Thymus (tissue), 2 donors: ENCODE results near the gene LMTK2. TPM values are rescaled to one million over a fixed set of nuclear protein-coding genes. Genes with fewer than 3 reads are reported as not detected.

Experiments
- polyA plus RNA-seq: library from polyadenylated mRNA; stranded (reverse); fragments of 200-250 nt; gene quantifications from one replicate; pipeline ENCODE4 v1.2.3, GENCODE V29; 2013
- total RNA-seq: library from RNA; stranded (reverse); fragments of 120-200 nt; gene quantifications from one replicate; pipeline ENCODE4 v1.2.4, GENCODE V29; 2013
- donor health status: healthy.

LMTK2 gene
- total and polyA plus RNA-seq, 2 donors = 4.4 to 5.4 TPM

Other genes with a start within 250 kb of the LMTK2 start
- gene ASNS, start 234.5 kb upstream of the LMTK2 start, total RNA-seq = 11.1 TPM
- 58.5 TPM for gene ASNS, start 234.5 kb upstream of the LMTK2 start, polyA plus RNA-seq
- not detected for gene OCM2, start 116.7 kb upstream of the LMTK2 start, total RNA-seq
- 0.14 TPM for gene OCM2, start 116.7 kb upstream of the LMTK2 start, polyA plus RNA-seq
- gene BHLHA15, start 104.6 kb downstream of the LMTK2 start, total RNA-seq = not detected
- gene BHLHA15, start 104.6 kb downstream of the LMTK2 start, polyA plus RNA-seq = 0.07 TPM
- gene TECPR1, start 145.4 kb downstream of the LMTK2 start, total RNA-seq = 12.7 TPM
- gene TECPR1, start 145.4 kb downstream of the LMTK2 start, polyA plus RNA-seq = 30.0 TPM
- gene BRI3, start 174.8 kb downstream of the LMTK2 start, total RNA-seq = 28.8 TPM
- gene BRI3, start 174.8 kb downstream of the LMTK2 start, polyA plus RNA-seq = 222 TPM